Fibroblast of skin of right quadriceps (primary cell): Measurements from ENCODE around the gene OR10W1.

Source experiments
- DNase-seq: peaks from one replicate; pipeline ENCODE4 v3.0.0-alpha.2; 2013

Gene OR10W1

GRCh38 chr11:58268142-58268541 is at the start of gene OR10W1:
TSS of gene OR10W1 (minus strand) at chr11:58268260. CDS start at chr11:58267858, 402 bp downstream.
- DNase-seq: no peak

GRCh38 chr11:58316142-58316541 is 48.1 kb upstream of the OR10W1 start:
- DNase-seq: peak; percentile 20

GRCh38 chr11:58301576-58301975 is 33.5 kb upstream of the OR10W1 start:
- peak; percentile 28 for DNase-seq

- DNase-seq: no peak
Observed at GRCh38 chr11:58292017-58292416, 24.0 kb upstream of the OR10W1 start.

- DNase-seq: no peak
Observed at GRCh38 chr11:58289266-58289665, 21.2 kb upstream of the OR10W1 start.

- peak; percentile 1 for DNase-seq
Observed at GRCh38 chr11:58286249-58286648, 18.2 kb upstream of the OR10W1 start.

- no peak for DNase-seq
Observed at GRCh38 chr11:58285483-58286040, 17.5 kb upstream of the OR10W1 start.

- no peak for DNase-seq
Observed at GRCh38 chr11:58276151-58276550, 8.1 kb upstream of the OR10W1 start.

GRCh38 chr11:58275002-58275401 is 6.9 kb upstream of the OR10W1 start:
- DNase-seq: no peak

- DNase-seq: no peak
Observed at GRCh38 chr11:58259983-58260382, 8.1 kb downstream of the OR10W1 start.

GRCh38 chr11:58254936-58255335 is 13.1 kb downstream of the OR10W1 start:
- no peak for DNase-seq

GRCh38 chr11:58243954-58244353 is 24.1 kb downstream of the OR10W1 start:
- no peak for DNase-seq

- DNase-seq: no peak
Observed at GRCh38 chr11:58227956-58228615, 40.0 kb downstream of the OR10W1 start.

GRCh38 chr11:58222721-58223120 is 45.3 kb downstream of the OR10W1 start:
- DNase-seq: no peak
